NCI-H2107 treated with DMSO at 0.1 percent for 48 hours (cell line): ENCODE measurements around the gene NUDT14.

Experiments
- DNase-seq: peaks from one replicate; lab custom pipeline; 2025; ENCODE audit not compliant: unreplicated experiment; lab: John Stamatoyannopoulos, UW

The NUDT14 gene

GRCh38 chr14:105147671-105148603 lies 33.2 kb downstream of the NUDT14 start:
- no peak for DNase-seq

DNA sequence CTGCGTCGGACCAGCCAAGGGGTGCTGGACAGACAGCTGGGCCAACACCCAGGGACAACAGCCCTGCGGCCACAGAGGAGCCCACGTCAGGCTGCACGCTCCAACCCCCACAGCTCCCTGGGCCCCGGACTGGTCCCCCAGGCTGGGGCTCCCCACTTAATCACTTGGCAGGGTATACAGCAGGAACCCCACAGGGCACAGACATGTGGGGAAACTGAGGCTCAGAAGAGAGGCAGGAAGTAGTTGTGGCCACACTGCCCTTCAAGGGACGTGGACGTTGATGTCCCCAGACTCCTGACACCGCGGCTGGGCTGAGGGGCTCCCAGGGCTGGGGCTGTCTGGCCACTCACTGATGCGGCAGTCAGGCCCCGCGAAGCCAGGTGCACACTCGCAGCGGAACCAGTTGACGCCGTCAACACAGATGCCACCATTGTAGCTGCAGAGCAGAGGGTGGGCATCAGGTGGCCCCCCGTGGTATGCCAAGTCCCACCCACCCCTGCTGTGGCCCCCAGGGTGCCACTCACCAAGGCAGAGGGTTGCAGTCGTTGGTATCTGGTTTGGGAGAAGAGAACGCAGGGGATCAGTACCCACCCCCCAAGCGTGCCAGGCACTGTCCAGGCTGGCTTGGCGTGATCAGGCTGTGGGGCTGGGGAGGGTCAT lies 34.0 kb downstream of the NUDT14 start:
- DNase-seq: no peak

- DNase-seq: no peak
These were observed 34.7 kb downstream of the NUDT14 start for GRCh38 chr14:105146181-105146975.

DNA sequence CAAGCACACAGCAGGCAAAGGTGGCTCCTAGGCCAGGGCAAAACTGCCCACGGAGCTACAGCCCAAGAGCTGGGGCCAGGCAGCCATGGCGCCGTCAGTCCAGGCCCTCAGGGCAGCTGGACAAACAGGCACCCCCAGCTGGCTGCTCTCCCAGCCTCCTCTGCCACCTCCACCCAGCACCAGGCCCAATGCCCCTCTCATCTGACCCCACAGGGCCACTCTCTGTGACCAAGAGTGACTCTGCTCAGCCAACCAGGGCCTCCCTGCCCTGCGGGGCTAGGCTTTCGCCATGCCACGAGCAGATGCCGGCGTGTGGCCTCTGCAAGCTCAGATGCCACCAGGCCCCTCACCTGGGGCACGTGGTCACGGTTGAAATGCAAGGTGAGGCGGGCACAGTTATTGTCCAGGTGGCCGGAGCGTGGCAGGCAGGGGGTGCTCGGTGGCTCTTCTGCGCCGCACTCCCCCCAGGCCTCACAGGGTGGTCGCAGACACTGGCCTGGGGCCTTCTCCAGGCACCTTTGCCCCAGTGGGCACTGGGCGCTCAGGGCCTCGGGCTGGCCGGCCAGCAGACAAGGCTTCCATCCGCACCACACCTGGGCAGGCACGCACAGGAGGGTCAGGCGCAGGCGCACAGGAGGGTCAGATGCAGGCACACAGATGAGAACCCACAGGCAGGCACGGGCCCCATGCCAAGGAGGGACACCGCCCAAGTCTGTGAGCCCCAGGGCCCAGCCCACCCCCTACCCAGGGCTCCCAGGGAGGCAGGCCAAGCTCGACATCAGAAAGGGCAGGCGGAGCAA lies 35.5 kb downstream of the NUDT14 start:
- no peak for DNase-seq

DNA sequence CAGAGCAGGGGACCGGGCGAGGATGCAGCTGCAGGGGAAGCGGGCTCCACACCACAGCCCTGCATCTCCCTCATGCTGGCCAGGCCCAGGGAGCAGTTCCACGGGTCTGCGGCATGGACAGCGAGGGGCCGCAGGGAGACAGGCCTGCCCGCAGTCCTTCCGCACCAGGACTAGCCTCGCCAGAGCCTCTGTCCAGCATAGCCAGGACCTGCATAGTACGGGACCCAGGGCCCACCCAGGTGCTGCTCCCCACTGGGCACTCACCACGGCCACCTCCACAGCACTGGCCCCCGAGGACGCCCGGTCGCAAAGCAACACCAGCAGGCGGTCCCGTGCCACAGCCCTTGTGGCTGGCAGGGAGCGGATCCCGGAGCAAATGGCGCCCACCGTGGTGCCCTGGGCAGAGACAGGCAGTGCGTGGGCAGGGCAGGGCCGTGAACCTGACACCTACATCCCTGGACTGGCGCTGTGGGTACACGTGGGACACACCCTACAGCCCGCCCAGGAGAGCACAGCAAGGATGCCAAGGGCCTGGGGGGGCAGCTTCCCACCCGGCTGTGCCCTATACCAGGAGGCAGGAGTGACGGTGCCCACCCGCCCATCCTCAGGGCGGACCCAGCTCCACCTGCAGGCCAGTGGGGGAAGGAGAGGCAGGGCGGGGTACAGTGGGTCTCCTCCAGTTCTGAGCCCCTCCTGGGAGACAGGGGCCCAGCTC lies 36.3 kb downstream of the NUDT14 start:
- no peak for DNase-seq

DNA sequence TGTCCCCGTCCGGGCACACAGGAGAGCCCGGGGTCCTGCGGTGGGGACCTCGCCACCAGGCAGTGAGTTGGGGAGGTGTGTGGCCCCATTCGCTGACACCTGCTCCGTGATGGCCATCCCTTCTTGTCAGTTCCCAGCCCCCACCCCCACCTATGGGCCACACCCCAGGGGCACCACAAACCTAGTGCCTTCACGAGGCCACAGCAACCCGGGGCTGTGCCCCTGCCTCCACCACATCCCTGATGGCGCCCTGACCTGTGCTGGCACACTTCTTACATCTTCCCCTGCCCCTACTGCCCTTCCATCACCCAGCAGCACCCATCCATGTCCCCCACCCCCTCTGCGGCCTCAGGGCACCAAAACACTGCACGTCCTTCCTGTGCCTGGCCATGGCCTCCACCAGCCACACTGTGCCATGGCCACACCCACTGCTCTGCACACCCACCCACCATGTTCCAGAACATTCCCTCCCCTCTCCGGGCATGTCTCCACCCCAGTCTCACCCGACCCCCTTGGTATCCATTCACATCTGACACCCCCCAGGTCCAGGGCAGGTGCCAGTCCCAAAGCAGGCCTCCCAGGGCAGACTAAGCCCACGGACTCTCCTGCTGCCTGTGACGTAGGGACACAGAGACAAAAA lies 37.0 kb downstream of the NUDT14 start:
- no peak for DNase-seq

- DNase-seq: no peak
These were observed 37.6 kb downstream of the NUDT14 start for GRCh38 chr14:105143451-105144025.

- DNase-seq: no peak
These were observed 38.3 kb downstream of the NUDT14 start for GRCh38 chr14:105142651-105143450.

DNA sequence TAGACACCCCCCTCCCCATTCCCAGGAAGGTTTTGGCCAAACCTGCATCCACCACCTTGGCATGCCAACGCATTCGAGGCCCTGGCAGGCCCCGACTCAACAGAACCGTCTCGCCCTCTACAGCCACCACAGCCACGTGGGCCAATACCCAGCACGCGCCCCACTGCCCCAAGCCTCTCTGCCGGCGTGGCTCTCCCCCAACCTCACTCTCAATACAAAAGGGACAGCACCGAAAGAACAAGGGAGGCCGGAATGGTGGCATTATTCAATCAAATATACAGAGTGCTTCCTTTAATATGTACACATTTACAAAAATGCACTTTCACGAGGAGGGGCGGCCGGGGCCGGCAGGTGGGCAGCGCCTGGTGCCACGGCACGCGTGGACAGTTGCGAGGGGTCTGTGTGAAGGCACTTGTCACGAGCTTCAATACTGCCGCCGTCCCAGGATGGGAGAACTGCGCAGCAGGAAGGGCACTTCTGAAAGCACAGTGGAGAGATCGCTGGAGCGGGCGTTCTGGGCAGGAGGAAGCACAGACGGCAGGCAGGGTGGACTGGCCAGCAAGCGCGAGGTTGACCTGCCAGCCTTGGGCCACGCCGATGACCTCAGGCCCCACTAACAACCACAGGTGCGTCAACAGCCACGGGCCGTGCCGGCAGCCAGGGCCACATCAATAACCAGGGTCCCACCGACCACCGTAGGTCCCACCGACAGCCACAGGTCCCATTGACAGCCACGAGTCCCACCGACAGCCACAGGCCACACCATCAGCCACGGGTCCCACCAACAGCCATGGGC lies 39.4 kb downstream of the NUDT14 start:
- DNase-seq: no peak

GRCh38 chr14:105141026-105141425 lies 40.1 kb downstream of the NUDT14 start:
- DNase-seq: no peak

GRCh38 chr14:105140581-105140980 lies 40.5 kb downstream of the NUDT14 start:
- no peak for DNase-seq

DNA sequence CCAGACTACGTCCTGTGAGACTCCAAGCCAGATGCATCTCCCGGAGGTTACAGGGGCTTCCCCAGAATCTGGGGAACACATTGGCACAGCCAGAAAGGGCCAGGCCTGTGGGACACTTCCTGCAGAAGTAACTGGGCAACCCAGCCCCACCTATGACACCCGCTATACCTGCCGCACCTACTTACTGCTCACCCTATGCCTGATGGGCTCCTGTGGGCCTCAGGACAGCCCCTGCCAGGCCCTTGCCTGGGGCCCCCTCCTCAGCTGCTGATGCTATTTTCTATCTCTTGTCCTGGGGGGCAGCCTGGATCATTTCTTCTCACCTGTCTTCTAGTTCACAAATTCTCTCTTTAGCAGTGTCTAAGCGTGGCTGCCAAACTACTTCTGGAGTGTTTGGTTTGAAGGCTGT lies 41.3 kb downstream of the NUDT14 start:
- DNase-seq: no peak

- no peak for DNase-seq
These were observed 41.8 kb downstream of the NUDT14 start for GRCh38 chr14:105139212-105139825.

GRCh38 chr14:105138551-105139111 lies 42.5 kb downstream of the NUDT14 start:
- DNase-seq: no peak

DNA sequence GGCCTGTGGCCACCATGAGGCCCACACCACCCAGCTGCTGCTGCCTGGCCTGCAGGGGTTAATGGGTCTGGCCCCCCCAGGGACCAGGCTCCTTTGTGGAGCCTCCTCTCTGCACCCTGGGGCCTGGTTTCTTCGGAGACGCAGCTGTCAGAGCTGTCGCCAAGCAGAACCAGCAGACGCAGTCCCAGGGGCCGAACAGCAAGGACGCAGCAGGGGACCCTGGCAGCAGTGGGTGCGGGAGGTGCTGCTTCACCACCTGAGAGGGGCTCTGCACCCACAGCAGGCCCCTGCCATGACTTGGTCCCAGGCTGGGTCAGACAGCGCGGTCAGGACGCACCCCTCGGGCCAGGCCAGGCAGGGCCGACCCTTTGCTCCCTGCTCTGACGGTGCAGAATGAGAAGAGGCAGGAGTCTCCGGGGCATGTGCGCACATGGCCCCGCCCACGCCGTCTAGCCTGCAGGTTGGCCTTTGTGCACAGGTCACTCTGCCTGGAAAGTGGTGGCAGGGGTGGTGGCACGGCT lies 43.0 kb downstream of the NUDT14 start:
- DNase-seq: no peak

- DNase-seq: no peak
These were observed 43.6 kb downstream of the NUDT14 start for GRCh38 chr14:105137481-105138020.
